GM12878 (cell line): ENCODE results near the gene HBB. TPM values are rescaled to one million over a fixed set of nuclear protein-coding genes. Genes with fewer than 3 reads are reported as not detected.

Source experiments
- ATAC-seq: fragments of 200-7000 bp; cut with Tn5 transposase; 3 replicates; pipeline ENCODE4 v1.9.1; 2020; ENCODE audit warnings: mild to moderate bottlenecking, moderate library complexity
- BruUV-seq: library from RNA; stranded (reverse); fragments of 400-500 nt; replicated peaks from 2 replicates; lab custom pipeline; 2021; lab: Mats Ljungman, UMichigan
- CTCF ChIA-PET: fragments of 300-600 bp; sonication (Branson Sonifier 250); formaldehyde crosslinking; extraction: SDS; loops from one replicate; lab custom pipeline; 2021; ENCODE audit warnings: inconsistent platforms; lab: Yijun Ruan, JAX
- POLR2A ChIA-PET: fragments of 350-600 bp; formaldehyde crosslinking; extraction: SDS; loops from one replicate; lab custom pipeline; 2021; ENCODE audit warnings: inconsistent platforms; lab: Charles Lee
- RAD21 ChIA-PET: fragments of 300-600 bp; sonication (Branson Sonifier 250); formaldehyde crosslinking; loops from one replicate; lab custom pipeline; 2023; ENCODE audit warnings: antibody characterized with exemption; ENCODE audit not compliant: unreplicated experiment; lab: Charles Lee
- SMC1A ChIA-PET: fragments of 300-600 bp; sonication (Branson Sonifier 250); formaldehyde crosslinking; loops from one replicate; lab custom pipeline; 2023; ENCODE audit not compliant: unreplicated experiment, uncharacterized antibody; lab: Charles Lee
- DNase-seq: peaks from one replicate; pipeline ENCODE4 v3.0.0-alpha.2; 2011; ENCODE audit warnings: low read depth, low spot score
- FAIRE-seq: peaks from 3 replicates; lab custom pipeline; 2011; peaks lifted over from hg19 to GRCh38; lab: Jason Lieb, UNC
- H2AFZ ChIP-seq: 2 replicates; pipeline ENCODE4 v1.6.0; 2011; ENCODE audit warnings: low read depth, low read length, control low read depth; ENCODE audit not compliant: control insufficient read depth
- H3K27ac ChIP-seq: 2 replicates; pipeline ENCODE4 v1.5.1; 2011; ENCODE audit warnings: control low read depth; ENCODE audit not compliant: control insufficient read depth, insufficient read depth
- H3K27me3 ChIP-seq, 2 experiments: replicated peaks in 1 of 2; 2 replicates each; pipeline versions ENCODE4 v1.6.0 to v1.6.1; 2011; ENCODE audit warnings: low read length in 1 of 2; ENCODE audit not compliant: control insufficient read depth in 2 of 2, insufficient read depth in 2 of 2
- H3K36me3 ChIP-seq, 2 experiments: 2 replicates each; pipeline ENCODE4 v1.5.1; 2011; ENCODE audit warnings: low read length in 1 of 2; ENCODE audit not compliant: control insufficient read depth in 2 of 2, insufficient read depth in 2 of 2
- H3K4me1 ChIP-seq: 2 replicates; pipeline ENCODE4 v1.6.1; 2011; ENCODE audit warnings: mild to moderate bottlenecking, low read length, moderate library complexity, mixed read lengths; ENCODE audit not compliant: control insufficient read depth, insufficient read depth
- H3K4me2 ChIP-seq: 2 replicates; pipeline ENCODE4 v1.6.0; 2011; ENCODE audit warnings: control low read depth; ENCODE audit not compliant: control insufficient read depth, insufficient read depth
- H3K4me3 ChIP-seq: fragments of 200-600 bp; sonication (generic); 2 replicates; pipeline ENCODE4 v1.5.1; 2016
- H3K79me2 ChIP-seq: 2 replicates; pipeline ENCODE4 v1.6.0; 2011; ENCODE audit warnings: low read length; ENCODE audit not compliant: control insufficient read depth, insufficient read depth
- H3K9ac ChIP-seq: 2 replicates; pipeline ENCODE4 v1.8.0; 2011; ENCODE audit warnings: low read length, control low read depth, mixed read lengths; ENCODE audit not compliant: control insufficient read depth, insufficient read depth
- H3K9me3 ChIP-seq: replicated peaks from 3 replicates; pipeline ENCODE4 v1.5.1; 2011; ENCODE audit warnings: mild to moderate bottlenecking, low read length; ENCODE audit not compliant: control insufficient read depth, insufficient read depth
- H4K20me1 ChIP-seq: 2 replicates; pipeline ENCODE4 v1.6.0; 2011; ENCODE audit not compliant: control insufficient read depth, insufficient read depth
- BHLHE40 ChIP-seq, 2 experiments: fragments of 450-650 bp in 1 of 2; IDR thresholded peaks; 2 replicates each; pipeline ENCODE4 v1.6.1; 2011 to 2017; ENCODE audit warnings: low read depth in 2 of 2, borderline replicate concordance in 1 of 2, improper control_type of control experiment in 1 of 2, low read length in 1 of 2, mild to moderate bottlenecking in 1 of 2
- CHD4 ChIP-seq: fragments of 200-600 bp; sonication (generic); IDR thresholded peaks from 2 replicates; pipeline ENCODE4 v1.6.1; 2016; ENCODE audit warnings: mild to moderate bottlenecking
- EP300 ChIP-seq, 2 experiments: fragments of 150-350 bp in 1 of 2; IDR thresholded peaks; 2 replicates each; pipeline ENCODE4 v1.6.1; 2011 to 2012; ENCODE audit warnings: low read depth in 2 of 2, low read length in 2 of 2, borderline replicate concordance in 1 of 2, improper control_type of control experiment in 1 of 2, inconsistent platforms in 1 of 2; ENCODE audit not compliant: control insufficient read depth in 1 of 2
- HDAC2 ChIP-seq: fragments of 200-600 bp; sonication (generic); IDR thresholded peaks from 2 replicates; pipeline ENCODE4 v1.6.1; 2017
- in situ Hi-C: fragments of 300-500 bp; cut with MboI; formaldehyde crosslinking; loops from 9 replicates; pipeline ENCODE4 v1.14.3; 2018; ENCODE audit warnings: mixed read lengths
- intact Hi-C: fragments of 100-400 bp; cut with micrococcal nuclease; formaldehyde crosslinking; loops from one replicate; pipeline ENCODE4 v1.14.2; 2022; ENCODE audit not compliant: unreplicated experiment
- polyA plus RNA-seq, 11 experiments: library from polyadenylated mRNA; depleted of rRNA in 4 of 11; unstranded in 6 of 11; stranded (reverse) in 5 of 11; fragments of >200 nt; fragmentation: Nextera tagmentation in 4 of 11; fragmentation: Illumina TruSeq in 1 of 11; extraction: Ambion mirVana in 4 of 11; extraction: Trizol in 1 of 11; gene quantifications; 1 replicate in 1 of 11; 2 replicates in 10 of 11; pipeline versions ENCODE4 v1.2.1 to v1.2.3, GENCODE V29; 2011 to 2016; ENCODE audit warnings: inconsistent platforms in 2 of 11, missing spikeins in 2 of 11, low read depth in 1 of 11
- total RNA-seq, 4 experiments: library from RNA; depleted of rRNA in 3 of 4; stranded (reverse); fragments of >200 nt in 3 of 4; fragmentation: Illumina TruSeq in 1 of 4; extraction: Trizol in 1 of 4; gene quantifications; 2 replicates each; pipeline versions ENCODE4 v1.2.1 to v1.2.3, GENCODE V29; 2013 to 2021
- TF ChIP-seq, protein P1 (sequence below): IDR thresholded peaks from 2 replicates; pipeline ENCODE4 v1.6.1; 2011; ENCODE audit warnings: mild to moderate bottlenecking, low read depth, low read length, moderate library complexity; ENCODE audit not compliant: insufficient replicate concordance

HBB gene
- total and polyA plus RNA-seq, 10 of the 15 experiments (the other 5 are each of a cell fraction or from before 2014, with no cell fraction given) = 0.36 TPM; not detected in 9

DNA sequence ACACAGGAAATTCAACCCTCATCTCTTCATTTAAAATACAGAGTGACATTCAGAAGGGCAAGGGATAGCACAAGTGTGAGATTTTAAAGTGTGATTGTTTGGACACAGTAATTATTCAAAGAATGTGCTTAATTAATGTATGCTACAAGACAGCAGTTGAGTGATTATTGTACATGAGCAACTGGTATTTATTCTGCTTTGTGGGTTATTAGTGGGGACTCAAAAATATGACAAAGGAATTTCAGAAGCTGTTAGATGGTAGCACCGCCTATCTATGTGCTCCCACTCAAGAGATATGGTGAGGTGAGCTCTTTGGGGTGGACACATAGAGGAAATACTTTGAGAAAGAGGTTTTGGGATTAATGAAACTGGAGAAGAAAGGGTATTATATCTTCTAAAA, 13.2 kb upstream of the HBB start (continued):
- TF ChIP-seq EP300 (IDR thresholded peaks at IDR 0.05; ENCODE audit: borderline replicate concordance in 1 of 2, control insufficient read depth in 1 of 2, low read depth in 2 of 2, low read length in 2 of 2) (no peak), CHD4 (no peak), HDAC2 (no peak), BHLHE40 (IDR thresholded peaks at IDR 0.05; ENCODE audit: borderline replicate concordance in 1 of 2, low read depth in 2 of 2, low read length in 1 of 2) (no peak)

DNA sequence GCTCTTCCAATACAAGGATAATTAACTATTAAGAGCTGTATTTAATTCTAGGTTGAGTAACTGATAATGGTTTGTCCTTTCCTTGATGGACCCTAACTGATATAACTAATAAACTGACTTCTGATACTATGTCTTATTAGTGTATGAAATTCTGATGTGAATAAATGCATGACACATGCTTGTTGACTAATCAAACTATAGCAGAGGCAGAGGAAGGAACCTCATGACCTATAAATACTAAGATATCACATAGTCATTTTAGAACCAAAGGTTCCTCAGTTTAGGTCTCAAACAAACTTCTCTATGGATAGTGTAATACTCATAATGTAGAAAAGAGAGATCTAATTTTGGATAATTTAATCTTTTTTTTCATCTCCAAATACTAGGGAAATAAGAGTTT, 12.2 kb upstream of the HBB start:
- ChIA-PET SMC1A (no interaction called here), CTCF (no interaction called here), POLR2A (no interaction called here), RAD21 (no interaction called here)
- Histone ChIP-seq H3K9me3 (no peaks in the 10 kb centered on the region), H3K27me3 (no peaks in the 10 kb centered on the region; a peak in 1 of 4 replicates), H2AFZ (no peak overlapping the region), H3K4me1 (no peaks in the 10 kb centered on the region; the same call in 1 of the 2 replicates), H3K36me3 (no peaks in the 10 kb centered on the region), H3K4me2 (no peak overlapping the region), H3K9ac (no peak overlapping the region), H3K4me3 (no peak overlapping the region), H3K79me2 (no peaks in the 10 kb centered on the region), H3K27ac (no peak overlapping the region), H4K20me1 (no peaks in the 10 kb centered on the region)
- no TSS peak for BruUV-seq
- no peak for DNase-seq
- TF ChIP-seq, protein P1, sequence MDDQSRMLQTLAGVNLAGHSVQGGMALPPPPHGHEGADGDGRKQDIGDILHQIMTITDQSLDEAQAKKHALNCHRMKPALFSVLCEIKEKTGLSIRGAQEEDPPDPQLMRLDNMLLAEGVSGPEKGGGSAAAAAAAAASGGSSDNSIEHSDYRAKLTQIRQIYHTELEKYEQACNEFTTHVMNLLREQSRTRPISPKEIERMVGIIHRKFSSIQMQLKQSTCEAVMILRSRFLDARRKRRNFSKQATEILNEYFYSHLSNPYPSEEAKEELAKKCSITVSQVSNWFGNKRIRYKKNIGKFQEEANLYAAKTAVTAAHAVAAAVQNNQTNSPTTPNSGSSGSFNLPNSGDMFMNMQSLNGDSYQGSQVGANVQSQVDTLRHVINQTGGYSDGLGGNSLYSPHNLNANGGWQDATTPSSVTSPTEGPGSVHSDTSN = no peak
- FAIRE-seq = no peak
- in situ Hi-C loops (no loop called here), intact Hi-C loops (no loop called here)
- ATAC-seq = no peak
